D721Med (cell line): ENCODE results near the gene CEMIP2.

Source experiments
- DNase-seq: peaks from one replicate; pipeline ENCODE4 v3.0.0; 2011; ENCODE audit warnings: low spot score; ENCODE audit not compliant: insufficient read length
- FAIRE-seq: peaks from 2 replicates; lab custom pipeline; 2011; peaks lifted over from hg19 to GRCh38; lab: Jason Lieb, UNC
- TF ChIP-seq, protein P1 (sequence below): IDR thresholded peaks from 2 replicates; pipeline ENCODE4 v1.5.1; 2012; ENCODE audit warnings: mild to moderate bottlenecking, control low read depth; ENCODE audit not compliant: insufficient read depth; ENCODE audit errors: missing control alignments

CEMIP2 gene

DNA sequence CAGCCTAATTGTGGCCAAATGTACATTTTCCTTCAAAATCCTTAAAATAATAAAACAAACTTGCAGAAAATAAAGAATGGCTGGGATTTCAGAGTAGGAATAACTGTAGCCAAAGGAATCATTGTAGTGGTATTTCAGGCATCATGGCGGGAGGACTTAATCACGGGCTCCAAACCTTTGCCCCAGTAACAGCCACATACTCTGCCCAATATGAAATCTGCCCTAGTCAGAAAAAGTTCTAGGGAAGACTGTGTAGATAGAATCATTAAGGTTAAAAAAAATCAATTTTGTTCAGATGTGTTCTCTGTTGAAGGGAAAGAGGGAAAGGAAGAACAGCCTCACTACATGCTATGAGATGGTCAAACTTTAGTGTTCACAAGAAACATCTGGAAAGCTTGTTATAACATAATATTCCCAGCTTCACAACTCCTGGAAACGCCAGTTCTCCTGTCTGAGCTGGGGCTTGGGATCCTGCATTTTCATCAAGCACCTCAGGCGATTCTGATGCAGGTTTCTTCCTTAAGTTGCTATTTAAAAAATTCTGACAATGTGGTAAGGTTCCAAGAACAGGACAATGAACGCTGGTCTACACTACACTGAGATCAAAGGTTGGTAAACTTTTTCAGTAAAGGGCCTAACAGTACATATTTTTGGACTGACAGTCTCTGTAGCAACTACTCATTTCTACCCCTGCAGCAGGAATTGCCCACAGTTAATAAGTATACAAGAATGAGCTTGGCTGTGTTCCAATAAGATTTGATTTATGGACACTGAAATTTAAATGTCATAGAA lies 87.9 kb downstream of the CEMIP2 start:
- DNase-seq (no peak), FAIRE-seq (no peak)

DNA sequence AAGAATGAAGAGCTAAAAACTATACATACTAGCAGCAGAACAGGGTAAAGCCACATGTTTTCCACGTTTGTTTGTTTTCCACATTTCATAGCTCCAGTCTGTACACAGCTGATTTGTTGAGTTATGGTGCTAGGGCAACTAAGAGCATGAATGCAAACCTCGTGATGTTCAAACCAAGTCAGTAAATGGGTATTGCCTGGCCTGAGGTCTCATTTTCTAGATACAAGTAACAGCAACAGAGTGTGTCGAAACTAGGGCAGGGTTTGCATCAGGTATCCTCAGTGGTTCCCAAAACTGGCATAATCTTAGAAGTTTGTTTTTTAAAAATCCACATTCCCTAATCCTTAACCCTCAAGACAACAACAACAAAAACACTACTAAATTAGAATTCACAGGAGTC lies 89.3 kb downstream of the CEMIP2 start:
- DNase-seq, result no peak
- TF ChIP-seq, protein P1, sequence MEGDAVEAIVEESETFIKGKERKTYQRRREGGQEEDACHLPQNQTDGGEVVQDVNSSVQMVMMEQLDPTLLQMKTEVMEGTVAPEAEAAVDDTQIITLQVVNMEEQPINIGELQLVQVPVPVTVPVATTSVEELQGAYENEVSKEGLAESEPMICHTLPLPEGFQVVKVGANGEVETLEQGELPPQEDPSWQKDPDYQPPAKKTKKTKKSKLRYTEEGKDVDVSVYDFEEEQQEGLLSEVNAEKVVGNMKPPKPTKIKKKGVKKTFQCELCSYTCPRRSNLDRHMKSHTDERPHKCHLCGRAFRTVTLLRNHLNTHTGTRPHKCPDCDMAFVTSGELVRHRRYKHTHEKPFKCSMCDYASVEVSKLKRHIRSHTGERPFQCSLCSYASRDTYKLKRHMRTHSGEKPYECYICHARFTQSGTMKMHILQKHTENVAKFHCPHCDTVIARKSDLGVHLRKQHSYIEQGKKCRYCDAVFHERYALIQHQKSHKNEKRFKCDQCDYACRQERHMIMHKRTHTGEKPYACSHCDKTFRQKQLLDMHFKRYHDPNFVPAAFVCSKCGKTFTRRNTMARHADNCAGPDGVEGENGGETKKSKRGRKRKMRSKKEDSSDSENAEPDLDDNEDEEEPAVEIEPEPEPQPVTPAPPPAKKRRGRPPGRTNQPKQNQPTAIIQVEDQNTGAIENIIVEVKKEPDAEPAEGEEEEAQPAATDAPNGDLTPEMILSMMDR, result no peak
- FAIRE-seq, result no peak

More for the DNA sequence above, 87.9 kb downstream of the CEMIP2 start:
- TF ChIP-seq, protein P1, result no peak

GRCh38 chr9:71677209-71677608 lies 91.1 kb downstream of the CEMIP2 start:
- TF ChIP-seq, protein P1, result no peak
- no peak for FAIRE-seq
- DNase-seq, result no peak

GRCh38 chr9:71676460-71676859 lies 91.9 kb downstream of the CEMIP2 start:
- FAIRE-seq (no peak), DNase-seq (no peak)
- TF ChIP-seq, protein P1, result no peak

DNA sequence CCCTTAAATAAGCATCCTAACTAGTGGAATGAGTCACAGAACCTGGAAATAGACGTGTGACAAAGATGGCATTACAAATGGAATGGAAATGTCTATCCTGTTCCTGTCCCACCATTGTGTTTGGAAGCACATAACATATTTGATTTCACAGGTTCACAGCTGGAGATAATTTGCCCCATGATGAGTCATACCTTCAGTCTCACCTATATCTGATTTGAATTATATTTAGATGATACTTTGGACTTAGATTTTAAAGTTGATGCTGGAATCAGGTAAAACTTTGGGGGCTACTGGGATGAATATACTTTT lies 92.5 kb downstream of the CEMIP2 start:
- FAIRE-seq (no peak), DNase-seq (no peak)
- TF ChIP-seq, protein P1, result no peak

DNA sequence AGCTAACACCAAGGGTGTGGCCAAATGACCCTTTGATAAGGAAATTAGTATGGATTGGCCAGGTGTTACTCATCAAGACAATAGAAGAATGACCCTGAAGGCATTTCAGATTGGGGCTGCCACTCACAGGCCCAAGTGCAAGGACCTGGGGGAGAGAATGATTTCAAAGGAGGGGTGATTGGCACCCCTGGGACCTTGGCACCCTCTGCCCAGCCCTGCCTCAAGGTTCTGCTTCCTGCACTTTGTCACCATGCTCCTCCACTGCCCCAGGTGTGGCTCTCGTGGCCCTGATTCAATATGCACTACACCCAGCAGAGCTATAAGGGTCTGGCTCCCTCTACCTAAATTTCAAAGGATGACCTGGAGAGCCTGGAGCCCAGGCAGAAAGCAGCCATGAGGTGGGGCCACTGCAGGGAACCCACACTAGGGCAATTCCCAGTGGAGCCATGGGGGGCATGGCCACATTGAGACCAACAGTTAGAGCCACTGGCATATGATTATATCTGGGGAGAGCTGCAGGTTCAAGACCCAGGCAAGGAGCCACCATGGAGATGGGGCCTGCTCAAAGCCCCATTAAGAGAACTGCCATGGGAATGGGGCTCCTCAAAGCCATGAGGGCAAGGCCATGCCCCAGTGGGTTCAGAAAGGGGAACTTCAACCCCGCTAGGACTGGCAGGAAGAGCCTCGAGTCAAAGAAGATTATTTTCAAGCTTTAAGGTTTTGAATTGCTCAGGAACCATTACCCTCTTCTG lies 93.0 kb downstream of the CEMIP2 start:
- FAIRE-seq, result no peak

More for the DNA sequence above, 93.0 kb downstream of the CEMIP2 start:
- no peak for DNase-seq
- TF ChIP-seq, protein P1, result no peak
